GM18517 (cell line): Measurements from ENCODE around the gene PATJ.

ENCODE experiments used
- ATAC-seq: cut with Tn5 transposase; IDR thresholded peaks from one replicate; pipeline ENCODE4 v1.9.1; 2021; ENCODE audit warnings: mild to moderate bottlenecking, moderate library complexity; ENCODE audit not compliant: unreplicated experiment

Gene PATJ

GRCh38 chr1:61978796-61979195, 236.5 kb downstream of the PATJ start:
- no peak for ATAC-seq

DNA sequence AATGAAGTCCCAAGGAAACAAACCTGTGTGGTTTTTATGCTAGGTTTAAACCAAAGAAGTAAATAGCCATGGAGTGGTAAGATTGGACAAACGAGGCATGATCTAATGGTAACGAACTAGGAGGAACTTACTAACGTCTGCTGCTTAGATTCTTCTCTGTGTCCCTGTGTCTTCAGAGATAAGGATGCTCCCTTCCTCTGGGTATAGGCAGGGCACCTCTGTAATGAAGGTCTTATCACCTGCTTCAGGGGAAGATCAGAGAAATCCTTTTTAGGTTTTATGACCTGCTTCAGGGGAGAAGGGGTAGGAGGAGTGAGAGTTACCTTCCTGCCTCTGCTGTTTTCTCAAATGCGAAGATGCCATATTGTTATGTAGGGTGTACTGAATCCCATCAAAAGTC, 237.4 kb downstream of the PATJ start:
- ATAC-seq = no peak

- ATAC-seq = no peak
These were observed 238.3 kb downstream of the PATJ start for GRCh38 chr1:61980561-61980960.

GRCh38 chr1:61981870-61982660, 239.8 kb downstream of the PATJ start:
- ATAC-seq = no peak

GRCh38 chr1:61983236-61983635, 241.0 kb downstream of the PATJ start:
- no peak for ATAC-seq

DNA sequence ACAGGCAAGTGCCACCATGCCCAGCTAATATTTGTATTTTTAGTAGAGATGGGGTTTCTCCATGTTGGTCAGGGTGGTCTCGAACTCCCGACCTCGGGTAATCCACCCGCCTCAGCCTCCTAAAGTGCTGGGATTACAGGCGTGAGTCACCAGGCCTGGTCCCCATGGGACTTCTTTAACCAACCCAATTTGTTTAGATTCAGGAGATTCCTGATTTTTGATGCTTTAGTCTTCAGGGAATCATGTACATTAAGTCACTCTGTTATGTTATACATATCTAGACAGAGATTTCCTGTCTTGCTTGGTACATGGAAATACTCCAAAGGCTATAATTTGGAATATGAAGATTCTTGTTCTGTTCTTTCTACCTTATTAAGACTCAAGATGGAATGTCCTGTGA, 250.0 kb downstream of the PATJ start:
- no peak for ATAC-seq

- ATAC-seq = no peak
These were observed 251.2 kb downstream of the PATJ start for GRCh38 chr1:61993331-61993961.

DNA sequence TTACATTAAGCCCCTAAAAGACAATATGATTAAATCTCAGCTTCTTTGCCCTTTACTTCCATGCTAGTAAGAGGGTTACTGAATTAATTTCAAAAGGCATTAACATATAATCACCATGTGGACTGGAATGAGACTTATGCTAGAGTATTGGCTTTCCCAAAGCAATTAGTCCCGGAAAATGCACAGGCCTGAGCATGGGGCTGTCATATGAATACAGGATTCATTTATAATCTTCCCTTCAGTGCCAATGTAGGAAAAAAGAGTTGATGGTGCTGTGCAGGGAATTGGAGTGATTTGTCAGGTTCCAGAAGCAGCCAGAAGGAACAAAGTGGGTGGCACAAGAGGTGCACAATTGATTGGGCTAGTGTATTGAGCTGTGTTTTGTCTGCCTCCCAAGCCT, 253.4 kb downstream of the PATJ start:
- no peak for ATAC-seq

GRCh38 chr1:61997123-61997522, 254.8 kb downstream of the PATJ start:
- no peak for ATAC-seq

DNA sequence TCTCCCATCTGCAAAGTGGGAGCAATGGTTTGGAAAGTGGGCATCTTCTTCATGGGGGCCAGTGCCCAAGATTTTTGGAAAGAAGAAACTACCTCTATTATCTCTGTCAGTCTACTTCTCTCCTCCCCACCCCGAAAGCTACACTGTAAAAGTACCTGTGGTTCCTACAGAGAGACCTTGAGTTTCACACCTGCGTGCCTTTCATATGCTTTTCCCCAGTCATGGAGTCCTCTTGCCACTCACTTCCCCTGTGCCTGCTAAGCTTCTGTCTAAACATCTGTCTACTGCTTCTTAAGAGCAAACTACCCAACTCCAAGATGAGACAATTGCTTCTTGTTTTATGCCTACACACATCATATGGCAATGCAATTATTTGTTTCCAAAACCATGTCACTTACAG, 261.5 kb downstream of the PATJ start:
- ATAC-seq = no peak

GRCh38 chr1:62006690-62007089, 264.4 kb downstream of the PATJ start:
- no peak for ATAC-seq

DNA sequence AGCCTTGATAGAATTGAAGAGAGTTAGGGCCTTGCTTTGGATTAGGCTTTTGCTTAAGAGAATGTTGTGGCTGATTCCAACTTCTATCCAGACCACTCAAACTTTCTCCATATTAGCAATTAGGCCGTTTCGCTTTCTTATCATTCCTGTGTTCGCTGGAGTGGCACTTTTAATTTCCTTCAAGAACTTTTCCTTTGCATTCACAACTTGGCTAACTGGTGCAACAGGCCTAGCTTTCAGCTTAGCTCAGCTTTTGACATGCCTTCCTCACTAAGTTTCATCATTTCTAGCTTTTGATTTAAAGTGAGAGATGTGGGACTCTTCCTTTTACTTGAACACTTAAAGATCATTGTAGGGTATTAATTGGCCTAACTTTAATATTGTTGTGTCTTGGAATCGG, 268.7 kb downstream of the PATJ start:
- ATAC-seq = no peak

GRCh38 chr1:62012095-62012494, 269.8 kb downstream of the PATJ start:
- no peak for ATAC-seq

- no peak for ATAC-seq
These were observed 270.6 kb downstream of the PATJ start for GRCh38 chr1:62012836-62013235.

GRCh38 chr1:62013264-62013663, 271.0 kb downstream of the PATJ start:
- no peak for ATAC-seq

DNA sequence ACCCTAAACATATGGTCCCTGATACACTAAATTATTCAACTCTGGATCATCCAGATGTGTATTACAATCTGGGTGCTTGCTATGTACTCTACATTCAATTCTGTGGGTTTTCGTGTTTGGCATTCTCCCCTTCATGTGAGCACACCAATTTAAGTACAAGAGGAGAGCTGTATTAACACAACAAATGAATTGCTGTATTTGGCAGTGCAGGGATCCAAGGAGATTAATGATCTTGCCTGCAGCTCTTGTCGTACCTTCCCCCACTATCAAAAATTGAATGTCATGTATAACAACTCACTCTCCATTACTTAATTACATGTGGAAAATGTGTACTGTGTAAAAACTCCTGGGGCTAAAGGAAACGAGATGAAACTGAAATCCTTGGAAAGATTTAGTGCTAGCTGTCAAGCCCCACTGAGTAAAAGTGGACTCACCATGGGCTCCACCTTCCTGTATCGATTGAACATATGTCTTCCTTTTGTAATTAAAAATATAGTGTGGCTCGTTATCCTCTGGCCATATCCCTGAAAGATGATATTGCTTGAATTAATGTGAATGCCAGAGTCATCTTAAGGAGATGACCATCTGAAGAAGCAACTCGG, 280.2 kb downstream of the PATJ start:
- no peak for ATAC-seq

- ATAC-seq = no peak
These were observed 282.4 kb downstream of the PATJ start for GRCh38 chr1:62024690-62025089.

GRCh38 chr1:62025154-62025553, 282.9 kb downstream of the PATJ start:
- ATAC-seq = no peak

DNA sequence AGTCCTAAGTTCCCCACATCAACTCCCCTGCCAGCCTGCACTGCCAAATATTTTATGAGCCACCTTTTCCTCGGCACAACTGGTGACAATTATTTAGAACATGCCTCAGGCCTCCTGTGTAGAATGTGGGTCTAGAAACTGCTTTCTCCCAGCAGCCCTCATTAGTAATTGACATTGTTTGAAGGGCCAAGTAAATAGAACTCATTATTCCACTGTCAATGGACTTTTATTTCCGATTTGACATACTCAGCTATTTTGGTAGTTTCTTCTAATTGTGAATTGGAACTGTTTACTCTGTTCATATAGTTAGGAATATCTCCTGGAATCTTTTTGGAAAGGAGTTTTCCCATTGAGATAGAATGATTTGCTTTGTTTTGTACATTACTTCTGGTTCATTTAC, 283.6 kb downstream of the PATJ start:
- ATAC-seq = no peak

DNA sequence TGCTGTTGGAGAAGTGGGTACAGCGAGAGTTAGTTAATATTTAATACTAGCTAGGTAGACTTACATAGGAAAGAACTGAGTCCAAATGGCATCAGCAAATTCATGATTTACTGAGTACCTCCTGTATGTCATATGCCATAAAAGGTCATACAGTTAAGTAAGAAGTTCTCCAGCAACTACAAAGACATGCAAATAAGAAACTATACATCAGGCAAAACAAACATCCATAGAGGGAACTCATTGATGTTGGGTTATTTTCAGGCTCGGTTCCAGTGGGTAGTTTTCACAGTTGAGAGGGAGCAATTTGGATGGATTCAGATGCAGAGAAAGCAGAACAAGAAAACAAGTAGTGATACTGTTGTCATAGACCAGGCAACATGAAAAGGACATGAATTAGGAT, 287.4 kb downstream of the PATJ start:
- no peak for ATAC-seq

DNA sequence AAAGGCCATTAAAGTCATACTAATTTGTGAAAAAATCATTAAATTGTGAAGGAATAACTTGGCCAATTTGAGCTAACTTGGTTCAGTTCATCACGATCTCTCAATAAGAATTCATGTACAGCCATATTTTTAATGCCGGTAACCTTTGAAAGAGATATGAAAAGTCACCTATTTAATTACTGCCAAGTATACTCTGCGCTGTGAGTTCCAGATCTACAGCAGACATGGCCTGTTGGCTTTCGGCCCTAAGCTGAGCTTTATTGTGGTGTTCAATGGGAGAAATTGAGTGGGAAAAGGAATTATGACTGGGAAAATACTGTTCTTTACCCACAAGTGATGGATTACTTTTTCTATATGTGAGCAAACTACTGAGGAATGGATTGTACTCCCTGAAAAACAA, 292.5 kb downstream of the PATJ start:
- no peak for ATAC-seq

DNA sequence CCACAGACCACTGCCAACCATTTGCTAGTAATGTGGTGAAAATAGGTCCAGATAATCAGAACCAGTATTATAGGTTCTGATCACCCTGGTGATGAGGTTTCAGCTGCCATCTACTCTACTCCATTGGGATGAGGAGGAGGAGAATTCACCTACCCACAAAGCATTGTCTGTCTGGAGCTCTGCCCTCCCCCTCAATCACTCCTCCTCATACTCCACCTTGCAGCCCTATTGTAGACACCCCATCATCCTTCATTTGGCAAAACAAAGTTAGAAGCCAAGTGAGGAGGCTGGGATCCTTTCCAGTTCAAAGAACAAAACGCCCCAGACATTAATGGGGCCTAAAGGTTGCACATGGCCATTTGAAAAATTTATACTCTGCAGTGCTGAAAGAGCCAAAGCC, 295.0 kb downstream of the PATJ start:
- no peak for ATAC-seq
